HepG2 (cell line): Measurements from ENCODE around the gene DNPH1. TPM values are rescaled to one million over a fixed set of nuclear protein-coding genes. Genes with fewer than 3 reads are reported as not detected.
A peak's percentile ranks its signal among the peaks of the same experiment; 100 is the strongest.

ENCODE experiments used
- GATAD2A ChIP-seq: IDR thresholded peaks from 2 replicates; pipeline ENCODE4 v1.6.1; 2016
- HOXA3 ChIP-seq: sonication (generic); formaldehyde crosslinking; IDR thresholded peaks from 2 replicates; pipeline ENCODE4 v1.5.0; 2020; ENCODE audit warnings: missing genetic modification reagents
- IRF2 ChIP-seq: IDR thresholded peaks from 2 replicates; pipeline ENCODE4 v1.6.1; 2018; ENCODE audit warnings: missing genetic modification reagents, missing compliant biosample characterization
- ISL2 ChIP-seq: sonication (generic); formaldehyde crosslinking; IDR thresholded peaks from 2 replicates; pipeline ENCODE4 v1.5.0; 2020; ENCODE audit warnings: missing genetic modification reagents
- KAT8 ChIP-seq: IDR thresholded peaks from 2 replicates; pipeline ENCODE4 v1.6.1; 2016; ENCODE audit warnings: missing genetic modification reagents, missing compliant biosample characterization
- MXD1 ChIP-seq: sonication (generic); formaldehyde crosslinking; IDR thresholded peaks from 2 replicates; pipeline ENCODE4 v1.4.0; 2020; ENCODE audit warnings: mild to moderate bottlenecking, missing genetic modification reagents
- PBX2 ChIP-seq: IDR thresholded peaks from 2 replicates; pipeline ENCODE4 v1.6.1; 2016; ENCODE audit warnings: control low read depth
- RAD51 ChIP-seq: fragments of 450-650 bp; IDR thresholded peaks from 2 replicates; pipeline ENCODE4 v1.6.1; 2016; ENCODE audit warnings: borderline replicate concordance
- RBAK ChIP-seq: sonication (generic); formaldehyde crosslinking; IDR thresholded peaks from 2 replicates; pipeline ENCODE4 v1.5.1; 2020; ENCODE audit warnings: mild to moderate bottlenecking, missing genetic modification reagents
- YEATS2 ChIP-seq: sonication (generic); formaldehyde crosslinking; IDR thresholded peaks from 2 replicates; pipeline ENCODE4 v1.4.0; 2020; ENCODE audit warnings: missing genetic modification reagents, borderline replicate concordance
- ZBTB10 ChIP-seq: sonication (generic); formaldehyde crosslinking; IDR thresholded peaks from 2 replicates; pipeline ENCODE4 v1.4.0; 2020; ENCODE audit warnings: missing genetic modification reagents, borderline replicate concordance
- ZBTB20 ChIP-seq: sonication (generic); formaldehyde crosslinking; IDR thresholded peaks from 2 replicates; pipeline ENCODE4 v1.8.1; 2023; ENCODE audit warnings: missing genetic modification reagents, low read depth, mild to moderate bottlenecking, borderline replicate concordance
- ZBTB7A ChIP-seq: sonication (generic); formaldehyde crosslinking; IDR thresholded peaks from 2 replicates; pipeline ENCODE4 v1.8.0; 2022; ENCODE audit warnings: mild to moderate bottlenecking, missing genetic modification reagents
- ZGPAT ChIP-seq: IDR thresholded peaks from 2 replicates; pipeline ENCODE4 v1.6.1; 2016; ENCODE audit warnings: mild to moderate bottlenecking
- ZNF24 ChIP-seq: fragments of 450-650 bp; IDR thresholded peaks from 2 replicates; pipeline ENCODE4 v1.6.1; 2017; ENCODE audit warnings: antibody characterized with exemption, mild to moderate bottlenecking
- ZNF331 ChIP-seq: sonication (generic); formaldehyde crosslinking; IDR thresholded peaks from 2 replicates; pipeline ENCODE4 v1.4.0; 2020; ENCODE audit warnings: missing genetic modification reagents
- ZNF598 ChIP-seq: sonication (generic); formaldehyde crosslinking; IDR thresholded peaks from 2 replicates; pipeline ENCODE4 v1.5.1; 2020; ENCODE audit warnings: mild to moderate bottlenecking, missing genetic modification reagents, borderline replicate concordance
- ZNF605 ChIP-seq: sonication (generic); formaldehyde crosslinking; IDR thresholded peaks from 2 replicates; pipeline ENCODE4 v1.8.0; 2022; ENCODE audit warnings: mild to moderate bottlenecking, missing genetic modification reagents
- ZNF619 ChIP-seq: sonication (generic); formaldehyde crosslinking; IDR thresholded peaks from 2 replicates; pipeline ENCODE4 v1.4.0; 2020; ENCODE audit warnings: mild to moderate bottlenecking, missing genetic modification reagents
- ZNF687 ChIP-seq: sonication (generic); formaldehyde crosslinking; IDR thresholded peaks from 2 replicates; pipeline ENCODE4 v1.5.1; 2020; ENCODE audit warnings: mild to moderate bottlenecking, missing genetic modification reagents, moderate library complexity
- polyA plus RNA-seq, 8 experiments: library from polyadenylated mRNA; depleted of rRNA in 3 of 8; stranded (reverse) in 7 of 8; unstranded in 1 of 8; fragments of >200 nt; fragmentation: Illumina TruSeq in 4 of 8; extraction: Trizol in 4 of 8; gene quantifications; 2 replicates each; pipeline versions ENCODE4 v1.2.1 to v1.2.3, GENCODE V29; 2011 to 2016; ENCODE audit warnings: low read depth in 4 of 8, missing spikeins in 1 of 8, mixed read lengths in 1 of 8; ENCODE audit not compliant: insufficient read depth in 1 of 8
- total RNA-seq, 5 experiments: library from RNA; depleted of rRNA; stranded (reverse); fragments of >200 nt; fragmentation: Illumina TruSeq; extraction: Trizol; gene quantifications; 2 replicates each; pipeline ENCODE4 v1.2.3, GENCODE V29; 2016; ENCODE audit warnings: low read depth in 1 of 5

DNPH1 gene
- total and polyA plus RNA-seq, 2 of the 13 experiments (the other 11 are each of a cell fraction or from before 2014, with no cell fraction given) = 56.5 to 75.1 TPM

- TF ChIP-seq RBAK (CRISPR knock-in tag) (no peak; the same call in 1 of the 2 replicates), ZBTB7A (CRISPR knock-in tag) (0 out of 2 replicates have a peak, but pooled peaks have one; percentile 60), GATAD2A (CRISPR knock-in tag) (peak; percentile 75), ISL2 (CRISPR knock-in tag) (no peak), RAD51 (no peak), ZBTB20 (CRISPR knock-in tag) (no peak; the same call in 1 of the 2 replicates), ZNF24 (peak; percentile 77), ZNF619 (CRISPR knock-in tag) (peak; percentile 59; the same call in 1 of the 2 replicates), ZBTB10 (CRISPR knock-in tag) (peak; percentile 41; the same call in 1 of the 2 replicates), ZNF605 (CRISPR knock-in tag) (no peak), ZNF331 (CRISPR knock-in tag) (peak; percentile 64; the same call in 1 of the 2 replicates), HOXA3 (CRISPR knock-in tag) (0 out of 2 replicates have a peak, but pooled peaks have one; percentile 14), MXD1 (CRISPR knock-in tag) (0 out of 2 replicates have a peak, but pooled peaks have one; percentile 13), ZGPAT (CRISPR knock-in tag) (peak; percentile 25; the same call in 1 of the 2 replicates), ZNF598 (CRISPR knock-in tag) (0 out of 2 replicates have a peak, but pooled peaks have one; percentile 70), KAT8 (CRISPR knock-in tag) (peak; percentile 61; the same call in 1 of the 2 replicates), YEATS2 (CRISPR knock-in tag) (0 out of 2 replicates have a peak, but pooled peaks have one; percentile 45), PBX2 (no peak), IRF2 (CRISPR knock-in tag) (peak; percentile 55; the same call in 1 of the 2 replicates), ZNF687 (CRISPR knock-in tag) (peak; percentile 25; the same call in 1 of the 2 replicates)
These were observed 32.9 kb upstream of the DNPH1 start (continued) for GRCh38 chr6:43262000-43262779.
